Fibroblast of lung (primary cell): Measurements from ENCODE around the gene RUFY2.

Experiments
- EZH2 ChIP-seq: IDR thresholded peaks from 2 replicates; pipeline ENCODE4 v1.5.1; 2012; ENCODE audit warnings: low read length, control low read depth, mild to moderate bottlenecking; ENCODE audit errors: missing control alignments
- TF ChIP-seq, protein P1 (sequence below), 2 donors: IDR thresholded peaks in 1 of 2; conservative IDR thresholded peaks in 1 of 2; 1 replicate in 1 of 2; 2 replicates in 1 of 2; pipeline ENCODE4 v1.5.1; 2011 to 2012; ENCODE audit warnings: low read length in 2 of 2, control low read depth in 1 of 2, inconsistent platforms in 1 of 2, low read depth in 1 of 2, mild to moderate bottlenecking in 1 of 2

DNA sequence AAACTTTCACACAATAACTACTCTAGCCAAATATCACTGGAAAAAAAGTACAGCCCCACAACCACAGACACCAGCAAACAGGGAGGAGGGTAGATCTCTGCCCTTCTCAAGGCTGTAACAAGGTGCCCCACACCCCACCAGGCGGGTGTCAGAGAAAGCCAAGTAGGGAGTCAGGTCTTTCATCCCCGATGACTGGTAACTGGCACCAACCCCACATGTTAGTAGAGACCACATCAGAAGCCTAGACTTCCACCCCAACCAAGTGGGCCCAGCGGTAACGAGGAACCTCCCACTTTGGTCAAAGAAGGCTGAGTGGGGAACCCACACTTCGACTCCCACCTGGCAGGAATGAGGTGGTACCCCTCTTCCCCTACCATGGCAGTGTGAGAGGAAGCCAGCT is 16.4 kb upstream of the RUFY2 start:
- TF ChIP-seq, protein P1, sequence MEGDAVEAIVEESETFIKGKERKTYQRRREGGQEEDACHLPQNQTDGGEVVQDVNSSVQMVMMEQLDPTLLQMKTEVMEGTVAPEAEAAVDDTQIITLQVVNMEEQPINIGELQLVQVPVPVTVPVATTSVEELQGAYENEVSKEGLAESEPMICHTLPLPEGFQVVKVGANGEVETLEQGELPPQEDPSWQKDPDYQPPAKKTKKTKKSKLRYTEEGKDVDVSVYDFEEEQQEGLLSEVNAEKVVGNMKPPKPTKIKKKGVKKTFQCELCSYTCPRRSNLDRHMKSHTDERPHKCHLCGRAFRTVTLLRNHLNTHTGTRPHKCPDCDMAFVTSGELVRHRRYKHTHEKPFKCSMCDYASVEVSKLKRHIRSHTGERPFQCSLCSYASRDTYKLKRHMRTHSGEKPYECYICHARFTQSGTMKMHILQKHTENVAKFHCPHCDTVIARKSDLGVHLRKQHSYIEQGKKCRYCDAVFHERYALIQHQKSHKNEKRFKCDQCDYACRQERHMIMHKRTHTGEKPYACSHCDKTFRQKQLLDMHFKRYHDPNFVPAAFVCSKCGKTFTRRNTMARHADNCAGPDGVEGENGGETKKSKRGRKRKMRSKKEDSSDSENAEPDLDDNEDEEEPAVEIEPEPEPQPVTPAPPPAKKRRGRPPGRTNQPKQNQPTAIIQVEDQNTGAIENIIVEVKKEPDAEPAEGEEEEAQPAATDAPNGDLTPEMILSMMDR (conservative IDR thresholded peaks at IDR 0.05 in 1 of 2, IDR thresholded peaks at IDR 0.05 in 1 of 2; ENCODE audit: low read depth in 1 of 2, low read length in 2 of 2): no peak
- no peak for TF ChIP-seq EZH2
